GM19238 (cell line): ENCODE measurements around the gene NT5DC3.

Experiments
- DNase-seq: peaks from one replicate; pipeline ENCODE4 v3.0.0; 2011; ENCODE audit warnings: low spot score; ENCODE audit not compliant: insufficient read length

NT5DC3 gene

GRCh38 chr12:103751600-103751999, 89.4 kb downstream of the NT5DC3 start:
- no peak for DNase-seq

- DNase-seq: no peak
These were observed 89.9 kb downstream of the NT5DC3 start for GRCh38 chr12:103751171-103751570.

GRCh38 chr12:103748875-103749274, 92.2 kb downstream of the NT5DC3 start:
- DNase-seq: no peak

- DNase-seq: no peak
These were observed 93.0 kb downstream of the NT5DC3 start for GRCh38 chr12:103748002-103748401.

- DNase-seq: no peak
These were observed 95.1 kb downstream of the NT5DC3 start for GRCh38 chr12:103745962-103746361.

GRCh38 chr12:103743788-103744187, 97.2 kb downstream of the NT5DC3 start:
- DNase-seq: no peak

GRCh38 chr12:103742349-103742932, 98.6 kb downstream of the NT5DC3 start:
- no peak for DNase-seq

GRCh38 chr12:103737881-103738280, 103.2 kb downstream of the NT5DC3 start:
- DNase-seq: no peak

- no peak for DNase-seq
These were observed 104.5 kb downstream of the NT5DC3 start for GRCh38 chr12:103736572-103736971.

- no peak for DNase-seq
These were observed 105.7 kb downstream of the NT5DC3 start for GRCh38 chr12:103735291-103735690.

GRCh38 chr12:103734863-103735262, 106.2 kb downstream of the NT5DC3 start:
- no peak for DNase-seq

- DNase-seq: no peak
These were observed 109.5 kb downstream of the NT5DC3 start for GRCh38 chr12:103731539-103731938.

- DNase-seq: no peak
These were observed 111.5 kb downstream of the NT5DC3 start for GRCh38 chr12:103729499-103729898.

GRCh38 chr12:103728323-103728722, 112.7 kb downstream of the NT5DC3 start:
- no peak for DNase-seq

GRCh38 chr12:103727638-103728037, 113.4 kb downstream of the NT5DC3 start:
- no peak for DNase-seq

GRCh38 chr12:103725398-103725797, 115.6 kb downstream of the NT5DC3 start:
- DNase-seq: no peak
